ENCODE measurements around the gene RFNG. TPM values are rescaled to one million over a fixed set of nuclear protein-coding genes. Genes with fewer than 3 reads are reported as not detected.
A peak's percentile ranks its signal among the peaks of the same experiment; 100 is the strongest.

The RFNG gene
- total RNA-seq, result 46.3 and 52.7 TPM in 2 replicates

DNA sequence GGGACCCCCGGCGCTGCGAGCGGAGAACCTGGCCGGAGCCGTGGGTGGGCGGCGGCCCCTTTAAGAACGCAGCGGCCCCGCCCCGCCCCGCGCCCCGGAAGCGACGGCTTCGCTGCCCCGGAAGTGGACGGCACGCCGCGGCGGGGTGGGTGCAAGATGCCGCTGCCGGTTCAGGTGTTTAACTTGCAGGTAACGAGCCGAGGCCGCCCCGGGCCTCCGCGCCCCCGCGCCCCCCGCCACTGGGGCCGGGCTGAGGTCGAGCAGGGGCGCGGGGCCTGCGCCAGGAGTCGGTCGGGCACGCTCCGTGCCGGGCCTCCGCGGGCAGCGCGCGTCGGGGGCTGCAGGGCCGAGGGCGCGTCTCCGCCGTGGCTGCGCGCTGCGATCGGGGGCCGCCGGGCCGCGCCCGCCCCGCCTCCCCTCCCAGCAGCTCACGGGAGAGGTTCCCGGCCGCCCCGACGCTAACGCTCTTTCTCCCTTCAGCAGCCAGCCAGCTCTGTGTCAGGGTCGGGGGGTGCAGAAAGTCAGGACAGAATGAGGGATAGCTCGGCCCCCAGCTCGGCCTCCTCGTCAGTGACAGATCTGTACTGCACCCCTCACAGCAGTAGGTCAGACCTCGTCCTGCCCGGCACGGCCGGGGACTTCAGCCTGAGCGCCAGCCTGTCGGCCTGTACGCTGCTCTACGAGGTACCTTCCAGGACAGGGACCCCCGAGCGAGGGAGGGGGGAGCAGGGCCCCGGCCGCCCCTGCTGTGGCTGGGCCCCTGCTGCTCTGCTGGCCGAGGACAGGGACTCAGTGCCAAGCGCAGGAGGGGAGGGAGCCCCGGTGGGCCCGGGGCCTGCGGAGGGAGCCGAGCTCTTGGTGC is at the start of gene RFNG, which contains the start of gene GPS1:
Gene RFNG (minus strand): TSS at position 36 of the 862 bp plus-strand sequence. CDS start 45 bp downstream, outside the sequence.
Gene GPS1 (plus strand): TSS at position 123 of the 862 bp plus-strand sequence. CDS start 34 bp downstream, at position 157.
- H3K27ac ChIP-seq (ENCODE audit: low read depth, low read length), result peak within 1 kb of the TSS; percentile 37
- no peak for TF ChIP-seq CTCF (IDR thresholded peaks at IDR 0.05; ENCODE audit: extremely low read depth, low read depth, low read length)
- H2AFZ ChIP-seq (ENCODE audit: low read length), result peak within 1 kb of the TSS; percentile 17
- H4K20me1 ChIP-seq (ENCODE audit: insufficient read depth, low read length), result peaks cover 4% of the 10 kb centered on the region
- peaks cover 46% of the 10 kb centered on the region for H3K79me2 ChIP-seq (ENCODE audit: insufficient read depth, low read length)
- peak within 1 kb of the TSS; percentile 81 for H3K4me2 ChIP-seq (ENCODE audit: insufficient read depth, low read length)
- peak; percentile 100 for DNase-seq (ENCODE audit: insufficient read length, low spot score, missing footprints)
- H3K4me3 ChIP-seq (ENCODE audit: insufficient read depth, low read length), result peak within 1 kb of the TSS; percentile 91
- peaks cover 45% of the 10 kb centered on the region for H3K36me3 ChIP-seq (ENCODE audit: insufficient read depth, low read length)
- H3K27me3 ChIP-seq (ENCODE audit: insufficient read depth, low read length), result no peaks in the 10 kb centered on the region
- no peaks in the 10 kb centered on the region for H3K9me3 ChIP-seq (ENCODE audit: low read depth, low read length)
- peaks cover 12% of the 10 kb centered on the region for H3K4me1 ChIP-seq (ENCODE audit: insufficient read depth, low read length)

DNA sequence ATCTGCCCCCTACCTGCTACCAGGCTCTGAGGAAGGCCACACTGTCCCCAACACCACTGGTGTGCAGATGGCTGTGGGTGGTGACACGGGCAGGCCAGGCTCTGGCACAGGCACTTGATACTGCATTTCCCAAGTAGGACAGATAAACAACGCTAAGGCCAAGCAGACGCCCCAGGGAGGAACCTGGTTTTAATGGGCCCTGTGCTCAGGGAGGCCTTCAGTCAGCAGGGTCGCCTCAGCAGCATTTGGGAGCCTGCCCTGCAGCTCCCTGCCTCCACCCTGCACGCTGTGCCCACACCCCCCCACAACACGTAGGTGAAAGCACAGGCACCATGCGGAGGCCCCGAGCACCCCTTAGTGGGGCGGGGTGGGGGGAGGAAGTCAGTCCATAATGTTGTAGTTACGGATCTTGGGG is 49.7 kb upstream of the RFNG start:
- Histone ChIP-seq H3K4me3 (ENCODE audit: insufficient read depth, low read length) (no peak overlapping the region), H4K20me1 (ENCODE audit: insufficient read depth, low read length) (peaks cover 8% of the 10 kb centered on the region), H3K27ac (ENCODE audit: low read depth, low read length) (no peak overlapping the region), H2AFZ (ENCODE audit: low read length) (no peak overlapping the region), H3K9me3 (ENCODE audit: low read depth, low read length) (no peaks in the 10 kb centered on the region), H3K36me3 (ENCODE audit: insufficient read depth, low read length) (peaks cover under 1% of the 10 kb centered on the region), H3K4me2 (ENCODE audit: insufficient read depth, low read length) (no peak overlapping the region), H3K79me2 (ENCODE audit: insufficient read depth, low read length) (peaks cover 13% of the 10 kb centered on the region), H3K4me1 (ENCODE audit: insufficient read depth, low read length) (peaks cover 15% of the 10 kb centered on the region), H3K27me3 (ENCODE audit: insufficient read depth, low read length) (no peaks in the 10 kb centered on the region)
- peak; percentile 76 for DNase-seq (ENCODE audit: insufficient read length, low spot score, missing footprints)
- TF ChIP-seq CTCF (IDR thresholded peaks at IDR 0.05; ENCODE audit: extremely low read depth, low read depth, low read length), result no peak

GRCh38 chr17:82100502-82101298 is 49.1 kb upstream of the RFNG start:
- H3K4me2 ChIP-seq (ENCODE audit: insufficient read depth, low read length), result no peak overlapping the region
- no peak for TF ChIP-seq CTCF (IDR thresholded peaks at IDR 0.05; ENCODE audit: extremely low read depth, low read depth, low read length)
- peaks cover 14% of the 10 kb centered on the region for H4K20me1 ChIP-seq (ENCODE audit: insufficient read depth, low read length)
- H3K4me1 ChIP-seq (ENCODE audit: insufficient read depth, low read length), result peaks cover 17% of the 10 kb centered on the region
- no peaks in the 10 kb centered on the region for H3K9me3 ChIP-seq (ENCODE audit: low read depth, low read length)
- no peak overlapping the region for H3K27ac ChIP-seq (ENCODE audit: low read depth, low read length)
- DNase-seq (ENCODE audit: insufficient read length, low spot score, missing footprints), result peak; percentile 84
- no peak overlapping the region for H2AFZ ChIP-seq (ENCODE audit: low read length)
- no peak overlapping the region for H3K4me3 ChIP-seq (ENCODE audit: insufficient read depth, low read length)
- peaks cover 6% of the 10 kb centered on the region for H3K36me3 ChIP-seq (ENCODE audit: insufficient read depth, low read length)
- H3K79me2 ChIP-seq (ENCODE audit: insufficient read depth, low read length), result peaks cover 19% of the 10 kb centered on the region
- no peaks in the 10 kb centered on the region for H3K27me3 ChIP-seq (ENCODE audit: insufficient read depth, low read length)
